K562 (cell line): ENCODE measurements around the gene CAPN5.

Source experiments
- EZH2 ChIP-seq: IDR thresholded peaks from 2 replicates; pipeline ENCODE4 v1.6.1; 2012; ENCODE audit warnings: low read depth, mild to moderate bottlenecking, inconsistent platforms, low read length, borderline replicate concordance
- JUN ChIP-seq, 2 experiments: sonication (generic) in 1 of 2; formaldehyde crosslinking in 1 of 2; IDR thresholded peaks; 2 replicates each; pipeline versions ENCODE4 v1.6.1 to v1.8.0; 2012 to 2022; ENCODE audit warnings: borderline replicate concordance in 2 of 2, mild to moderate bottlenecking in 2 of 2, improper control_type of control experiment in 1 of 2, low read depth in 1 of 2, low read length in 1 of 2, missing genetic modification reagents in 1 of 2
- NFYB ChIP-seq: IDR thresholded peaks from 2 replicates; pipeline ENCODE4 v1.6.1; 2011; ENCODE audit warnings: mild to moderate bottlenecking, moderate library complexity; ENCODE audit not compliant: insufficient read length; ENCODE audit errors: extremely low read depth
- POLR2A ChIP-seq: fragments of 450-650 bp; conservative IDR thresholded peaks from 2 replicates; pipeline ENCODE4 v1.6.1; 2016
- TOE1 ChIP-seq, 2 experiments: fragments of 450-650 bp in 1 of 2; sonication (generic) in 1 of 2; formaldehyde crosslinking in 1 of 2; IDR thresholded peaks; 2 replicates each; pipeline versions ENCODE4 v1.7.1 to v1.8.0; 2016 to 2022; ENCODE audit warnings: borderline replicate concordance in 2 of 2, mild to moderate bottlenecking in 2 of 2, antibody characterized with exemption in 1 of 2, inconsistent platforms in 1 of 2, low read depth in 1 of 2, missing genetic modification reagents in 1 of 2, moderate library complexity in 1 of 2
- ZNF197 ChIP-seq: fragments of 200-800 bp; sonication (Bioruptor generic); IDR thresholded peaks from 2 replicates; pipeline ENCODE4 v1.6.1; 2016; ENCODE audit warnings: low read depth, missing genetic modification characterization, missing compliant biosample characterization
- ZNF3 ChIP-seq: fragments of 250-450 bp; sonication (Bioruptor Pico); IDR thresholded peaks from 2 replicates; pipeline ENCODE4 v1.5.0; 2021; ENCODE audit warnings: mild to moderate bottlenecking, moderate library complexity
- TF ChIP-seq, protein P1 (sequence below), 3 experiments: IDR thresholded peaks in 2 of 3; conservative IDR thresholded peaks in 1 of 3; 2 replicates each; pipeline ENCODE4 v1.5.1; 2011 to 2012; ENCODE audit warnings: low read length in 3 of 3, mild to moderate bottlenecking in 3 of 3, control low read depth in 2 of 3, improper control_type of control experiment in 1 of 3, inconsistent platforms in 1 of 3, low read depth in 1 of 3, mixed read lengths in 1 of 3, moderate library complexity in 1 of 3; ENCODE audit not compliant: insufficient read depth in 2 of 3

DNA sequence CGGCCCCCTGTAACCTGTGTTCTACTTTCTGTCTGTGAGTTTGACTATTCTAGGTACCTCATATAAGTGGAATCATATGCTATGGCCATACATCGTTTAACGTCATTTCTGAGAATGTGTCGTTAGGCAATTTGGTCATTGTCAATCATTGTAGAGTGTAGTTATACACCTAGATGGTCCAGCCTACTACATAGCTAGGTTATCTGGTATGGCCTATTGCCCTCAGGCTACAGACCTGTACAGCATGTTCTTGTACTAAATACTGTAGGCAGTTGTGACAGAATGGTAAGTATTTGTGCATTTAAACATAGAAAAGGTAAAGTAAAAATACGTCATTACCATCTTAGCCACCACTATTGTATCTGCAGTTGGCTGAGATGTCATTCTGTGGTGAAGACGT lies 96.5 kb downstream of the CAPN5 start:
- TF ChIP-seq TOE1 (IDR thresholded peaks at IDR 0.05; ENCODE audit: borderline replicate concordance), result no peak
- TF ChIP-seq TOE1 (CRISPR knock-in tag; IDR thresholded peaks at IDR 0.05; ENCODE audit: borderline replicate concordance, low read depth), result no peak
- TF ChIP-seq, protein P1, sequence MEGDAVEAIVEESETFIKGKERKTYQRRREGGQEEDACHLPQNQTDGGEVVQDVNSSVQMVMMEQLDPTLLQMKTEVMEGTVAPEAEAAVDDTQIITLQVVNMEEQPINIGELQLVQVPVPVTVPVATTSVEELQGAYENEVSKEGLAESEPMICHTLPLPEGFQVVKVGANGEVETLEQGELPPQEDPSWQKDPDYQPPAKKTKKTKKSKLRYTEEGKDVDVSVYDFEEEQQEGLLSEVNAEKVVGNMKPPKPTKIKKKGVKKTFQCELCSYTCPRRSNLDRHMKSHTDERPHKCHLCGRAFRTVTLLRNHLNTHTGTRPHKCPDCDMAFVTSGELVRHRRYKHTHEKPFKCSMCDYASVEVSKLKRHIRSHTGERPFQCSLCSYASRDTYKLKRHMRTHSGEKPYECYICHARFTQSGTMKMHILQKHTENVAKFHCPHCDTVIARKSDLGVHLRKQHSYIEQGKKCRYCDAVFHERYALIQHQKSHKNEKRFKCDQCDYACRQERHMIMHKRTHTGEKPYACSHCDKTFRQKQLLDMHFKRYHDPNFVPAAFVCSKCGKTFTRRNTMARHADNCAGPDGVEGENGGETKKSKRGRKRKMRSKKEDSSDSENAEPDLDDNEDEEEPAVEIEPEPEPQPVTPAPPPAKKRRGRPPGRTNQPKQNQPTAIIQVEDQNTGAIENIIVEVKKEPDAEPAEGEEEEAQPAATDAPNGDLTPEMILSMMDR (IDR thresholded peaks at IDR 0.05 in 2 of 3, conservative IDR thresholded peaks at IDR 0.05 in 1 of 3; ENCODE audit: insufficient read depth in 2 of 3, low read depth in 1 of 3, low read length in 3 of 3), result no peak
- TF ChIP-seq POLR2A, result no peak
- TF ChIP-seq ZNF197 (CRISPR knock-in tag), result no peak
- TF ChIP-seq JUN (IDR thresholded peaks at IDR 0.05; ENCODE audit: borderline replicate concordance, low read depth, low read length), result no peak
- no peak for TF ChIP-seq JUN (CRISPR knock-in tag; IDR thresholded peaks at IDR 0.05; ENCODE audit: borderline replicate concordance)
- TF ChIP-seq ZNF3 (CRISPR knock-in tag), result no peak
- TF ChIP-seq NFYB, result no peak
- no peak for TF ChIP-seq EZH2
